K562 (cell line): ENCODE results near the gene PPA1. TPM values are rescaled to one million over a fixed set of nuclear protein-coding genes. Genes with fewer than 3 reads are reported as not detected.
A peak's percentile ranks its signal among the peaks of the same experiment; 100 is the strongest.

Experiments
- AFF4 ChIP-seq: sonication (generic); formaldehyde crosslinking; IDR thresholded peaks from 2 replicates; pipeline ENCODE4 v1.8.0; 2023; ENCODE audit warnings: mild to moderate bottlenecking, missing genetic modification reagents
- ARID3A ChIP-seq: IDR thresholded peaks from 2 replicates; pipeline ENCODE4 v1.6.1; 2012; ENCODE audit warnings: low read depth, low read length, improper control_type of control experiment, borderline replicate concordance
- ATF7 ChIP-seq: fragments of 450-650 bp; IDR thresholded peaks from 2 replicates; pipeline ENCODE4 v1.7.1; 2014; ENCODE audit warnings: mild to moderate bottlenecking, moderate library complexity
- E2F1 ChIP-seq: sonication (generic); formaldehyde crosslinking; IDR thresholded peaks from 2 replicates; pipeline ENCODE4 v1.8.1; 2023; ENCODE audit warnings: mild to moderate bottlenecking, missing genetic modification reagents, moderate library complexity
- EGR1 ChIP-seq: fragments of 450-650 bp; conservative IDR thresholded peaks from 2 replicates; pipeline ENCODE4 v1.6.1; 2017; ENCODE audit warnings: mild to moderate bottlenecking
- HCFC1 ChIP-seq: IDR thresholded peaks from 2 replicates; pipeline ENCODE4 v1.6.1; 2012; ENCODE audit warnings: low read depth, low read length, improper control_type of control experiment
- HDAC8 ChIP-seq: fragments of 450-650 bp; IDR thresholded peaks from 2 replicates; pipeline ENCODE4 v1.6.1; 2016; ENCODE audit warnings: mild to moderate bottlenecking, missing genetic modification characterization, moderate library complexity, missing compliant biosample characterization
- HMGXB4 ChIP-seq: sonication (generic); formaldehyde crosslinking; IDR thresholded peaks from 2 replicates; pipeline ENCODE4 v1.8.1; 2023; ENCODE audit warnings: mild to moderate bottlenecking, missing genetic modification reagents
- PML ChIP-seq: IDR thresholded peaks from 2 replicates; pipeline ENCODE4 v1.6.1; 2012; ENCODE audit warnings: low read length, inconsistent platforms
- POLR2AphosphoS5 ChIP-seq: IDR thresholded peaks from 2 replicates; pipeline ENCODE4 v1.6.1; 2011; ENCODE audit warnings: mild to moderate bottlenecking, low read depth, low read length, moderate library complexity; ENCODE audit not compliant: control insufficient read depth, insufficient read depth
- SOX6 ChIP-seq: fragments of 450-650 bp; IDR thresholded peaks from 2 replicates; pipeline ENCODE4 v1.6.1; 2014; ENCODE audit warnings: mild to moderate bottlenecking
- TBP ChIP-seq: optimal IDR thresholded peaks from 2 replicates; pipeline ENCODE3; 2011; ENCODE audit warnings: low read depth, low read length, improper control_type of control experiment
- TEAD4 ChIP-seq, 2 experiments: sonication (generic) in 1 of 2; formaldehyde crosslinking in 1 of 2; IDR thresholded peaks; 2 replicates each; pipeline versions ENCODE4 v1.6.1 to v1.8.0; 2012 to 2022; ENCODE audit warnings: borderline replicate concordance in 1 of 2, inconsistent platforms in 1 of 2, low read length in 1 of 2, mild to moderate bottlenecking in 1 of 2, missing genetic modification reagents in 1 of 2
- THRA ChIP-seq: fragments of 450-650 bp; IDR thresholded peaks from 2 replicates; pipeline ENCODE4 v1.6.1; 2017; ENCODE audit warnings: mild to moderate bottlenecking, moderate library complexity
- U2AF1 ChIP-seq: fragments of 200-400 bp; formaldehyde crosslinking; optimal IDR thresholded peaks from 2 replicates; pipeline ENCODE3; 2017; ENCODE audit warnings: mild to moderate bottlenecking, low read depth, low read length, moderate library complexity
- ZNF79 ChIP-seq: fragments of 250-450 bp; sonication (Bioruptor Pico); IDR thresholded peaks from 2 replicates; pipeline ENCODE4 v1.4.0; 2020; ENCODE audit warnings: low read depth, mild to moderate bottlenecking, moderate library complexity
- polyA plus RNA-seq, 8 experiments: library from polyadenylated mRNA; depleted of rRNA in 4 of 8; stranded (reverse) in 5 of 8; unstranded in 3 of 8; fragments of >200 nt; fragmentation: Nextera tagmentation in 2 of 8; fragmentation: Illumina TruSeq in 1 of 8; extraction: Ambion mirVana in 2 of 8; extraction: Trizol in 1 of 8; gene quantifications; 2 replicates each; pipeline versions ENCODE4 v1.2.1 to v1.2.3, GENCODE V29; 2011 to 2014; ENCODE audit warnings: inconsistent platforms in 1 of 8, missing spikeins in 1 of 8
- total RNA-seq, 7 experiments: library from RNA; depleted of rRNA in 6 of 7; stranded (reverse); fragments of >200 nt in 6 of 7; fragmentation: Illumina TruSeq in 2 of 7; extraction: Trizol in 2 of 7; gene quantifications; 2 replicates each; pipeline versions ENCODE4 v1.2.1 to v1.2.3, GENCODE V29; 2011 to 2021; ENCODE audit warnings: low replicate concordance in 1 of 7

The PPA1 gene
- total and polyA plus RNA-seq, 9 of the 15 experiments (the other 6 are each of a cell fraction or from before 2014, with no cell fraction given): 301 to 635 (median 471) TPM

GRCh38 chr10:70233109-70233938 is at the start of gene PPA1 (continued):
- TF ChIP-seq SOX6 (peak; percentile 53), POLR2AphosphoS5 (peak; percentile 83), ZNF79 (CRISPR knock-in tag) (no peak), ATF7 (no peak; the same call in 1 of the 2 replicates), TBP (peak; percentile 85), HDAC8 (tag) (0 out of 2 replicates have a peak, but pooled peaks have one; percentile 11), ARID3A (0 out of 2 replicates have a peak, but pooled peaks have one; percentile 38), AFF4 (peak; percentile 80; the same call in 1 of the 2 replicates), PML (peak; percentile 16; the same call in 1 of the 2 replicates), HMGXB4 (CRISPR knock-in tag) (no peak), E2F1 (CRISPR knock-in tag) (0 out of 2 replicates have a peak, but pooled peaks have one; percentile 22), HCFC1 (peak; percentile 7; the same call in 1 of the 2 replicates), U2AF1 (peak; percentile 95), THRA (no peak), TEAD4 (IDR thresholded peaks at IDR 0.05; ENCODE audit: low read length) (peak; percentile 32; the same call in 1 of the 2 replicates), TEAD4 (CRISPR knock-in tag; IDR thresholded peaks at IDR 0.05; ENCODE audit: borderline replicate concordance) (no peak), EGR1 (peak; percentile 75)
